Femur (tissue), 1 donor: ENCODE results near the gene STEAP2.
"Not testable (repeated sequence)": the region's sequence is repeated elsewhere in the genome, so short reads cannot be mapped to it uniquely, and the experiment has no call there.

Source experiments
- DNase-seq: peaks from one replicate; pipeline ENCODE4 v3.0.0-alpha.2; 2017

Gene STEAP2

GRCh38 chr7:90238583-90238982, 27.0 kb downstream of the STEAP2 start:
- DNase-seq = no peak

- no peak for DNase-seq
Observed at GRCh38 chr7:90239050-90239449, 27.5 kb downstream of the STEAP2 start.

- DNase-seq = no peak
Observed at GRCh38 chr7:90239625-90240228, 28.2 kb downstream of the STEAP2 start.

GRCh38 chr7:90242369-90243168, 31.0 kb downstream of the STEAP2 start:
- DNase-seq = no peak

- no peak for DNase-seq
Observed at GRCh38 chr7:90243556-90243955, 32.0 kb downstream of the STEAP2 start.

GRCh38 chr7:90244565-90244908, 33.0 kb downstream of the STEAP2 start:
- no peak for DNase-seq

- peak; percentile 93 for DNase-seq
Observed at GRCh38 chr7:90244909-90245851, 33.6 kb downstream of the STEAP2 start, which contains the start of gene CFAP69. Gene CFAP69 (plus strand): TSS chr7:90245174. CDS start chr7:90245425, 251 bp downstream.

- DNase-seq = no peak
Observed at GRCh38 chr7:90246171-90246570, 34.6 kb downstream of the STEAP2 start.

GRCh38 chr7:90248706-90249105, 37.2 kb downstream of the STEAP2 start:
- no peak for DNase-seq

GRCh38 chr7:90250601-90251303, 39.2 kb downstream of the STEAP2 start:
- no peak for DNase-seq

- no peak for DNase-seq
Observed at GRCh38 chr7:90251304-90251635, 39.7 kb downstream of the STEAP2 start.

- not testable (repeated sequence) for DNase-seq
Observed at GRCh38 chr7:90256011-90256410, 44.5 kb downstream of the STEAP2 start.

GRCh38 chr7:90256778-90257177, 45.2 kb downstream of the STEAP2 start:
- DNase-seq = no peak

- DNase-seq = no peak
Observed at GRCh38 chr7:90261441-90261840, 49.9 kb downstream of the STEAP2 start.

- DNase-seq = no peak
Observed at GRCh38 chr7:90262438-90262837, 50.9 kb downstream of the STEAP2 start.

GRCh38 chr7:90266808-90267207, 55.3 kb downstream of the STEAP2 start:
- DNase-seq = no peak

- DNase-seq = no peak
Observed at GRCh38 chr7:90267263-90267858, 55.8 kb downstream of the STEAP2 start.

- DNase-seq = no peak
Observed at GRCh38 chr7:90269163-90269562, 57.6 kb downstream of the STEAP2 start.

- no peak for DNase-seq
Observed at GRCh38 chr7:90270431-90271178, 59.1 kb downstream of the STEAP2 start.

GRCh38 chr7:90271753-90272152, 60.2 kb downstream of the STEAP2 start:
- DNase-seq = no peak

GRCh38 chr7:90272242-90272641, 60.7 kb downstream of the STEAP2 start:
- DNase-seq = no peak

GRCh38 chr7:90274161-90274560, 62.6 kb downstream of the STEAP2 start:
- no peak for DNase-seq
